GM21786 (cell line): ENCODE measurements around the gene WDR27.
"Not testable (repeated sequence)": the region's sequence is repeated elsewhere in the genome, so short reads cannot be mapped to it uniquely, and the experiment has no call there.

Experiments used
- ATAC-seq: cut with Tn5 transposase; IDR thresholded peaks from one replicate; pipeline ENCODE4 v1.9.1; 2021; ENCODE audit not compliant: unreplicated experiment

The WDR27 gene

DNA sequence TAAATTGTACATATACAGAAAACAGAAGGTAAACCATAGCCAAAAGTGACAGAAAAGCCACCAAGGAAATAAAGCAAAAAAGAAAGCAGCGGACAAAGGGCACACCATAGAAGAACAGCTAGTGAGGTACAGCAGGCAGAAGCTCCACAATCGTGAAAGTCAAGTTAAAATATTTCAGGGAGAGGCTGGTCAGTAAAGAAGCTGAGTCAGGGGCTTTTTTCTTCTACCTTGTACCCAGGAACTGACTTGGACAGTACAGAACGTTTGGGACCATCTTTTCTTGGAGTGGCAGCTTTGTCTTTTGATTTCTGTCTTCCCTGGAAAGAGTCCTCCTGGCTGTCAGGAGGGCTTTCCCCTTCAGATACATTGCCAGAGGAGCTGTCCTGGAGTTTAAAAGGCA, 8.2 kb upstream of the WDR27 start:
- no peak for ATAC-seq

DNA sequence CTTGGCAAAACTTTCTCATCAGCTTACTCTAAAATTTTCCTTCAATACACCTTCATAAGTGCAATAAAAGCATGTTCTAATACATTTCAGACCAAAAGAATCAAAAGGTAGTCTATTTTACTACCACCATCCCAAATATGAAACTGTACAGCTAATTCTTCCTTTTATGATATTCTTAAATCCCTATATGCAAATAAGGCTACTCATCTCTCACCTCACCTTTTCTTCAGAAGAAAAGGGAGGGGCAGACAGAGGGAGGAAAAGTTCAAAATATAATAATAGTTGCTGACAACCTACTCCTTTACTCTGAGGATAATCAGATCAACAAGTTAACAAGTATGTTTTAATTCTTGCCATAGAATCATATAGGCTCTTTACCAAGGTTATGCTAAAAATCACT, 7.5 kb upstream of the WDR27 start:
- ATAC-seq, result no peak

DNA sequence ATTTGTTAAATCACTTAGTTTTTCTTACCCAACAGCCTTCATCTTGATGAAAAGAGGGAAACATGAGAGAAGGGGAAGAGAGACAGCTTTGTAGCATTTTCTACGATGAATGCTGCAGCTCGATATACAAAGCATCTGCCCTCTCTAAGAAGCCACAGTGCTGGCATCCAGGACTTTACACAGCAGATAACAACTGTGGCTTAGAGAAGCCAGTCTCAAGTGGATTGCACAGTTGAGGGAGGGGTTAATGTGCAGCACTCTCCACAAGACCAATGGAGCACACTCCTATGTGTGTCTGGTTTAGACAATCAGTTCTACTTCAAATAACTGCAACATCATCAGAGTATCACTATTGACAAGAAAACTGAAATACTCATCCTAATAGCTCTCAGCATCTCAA, 5.9 kb upstream of the WDR27 start:
- no peak for ATAC-seq

DNA sequence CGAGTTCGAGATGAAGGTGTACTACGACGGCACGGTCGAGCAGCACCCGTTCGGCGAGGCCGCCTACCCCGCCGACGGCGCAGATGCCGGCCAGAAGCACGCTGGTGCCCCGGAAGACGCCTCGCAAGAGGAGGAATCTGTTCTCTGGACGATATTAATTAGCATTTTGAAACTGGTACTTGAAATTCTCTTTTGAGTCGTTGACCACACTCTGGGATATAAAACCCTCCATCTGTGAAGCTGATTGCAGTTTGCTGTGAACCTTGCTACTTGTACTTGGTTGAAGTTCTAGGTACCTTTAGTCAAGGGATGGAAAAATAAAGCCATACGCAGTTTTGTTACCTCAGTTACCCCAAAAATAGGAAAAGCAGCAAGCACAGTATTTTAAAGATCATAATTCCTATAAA, 1.0 kb upstream of the WDR27 start:
- peak; percentile 11 for ATAC-seq

DNA sequence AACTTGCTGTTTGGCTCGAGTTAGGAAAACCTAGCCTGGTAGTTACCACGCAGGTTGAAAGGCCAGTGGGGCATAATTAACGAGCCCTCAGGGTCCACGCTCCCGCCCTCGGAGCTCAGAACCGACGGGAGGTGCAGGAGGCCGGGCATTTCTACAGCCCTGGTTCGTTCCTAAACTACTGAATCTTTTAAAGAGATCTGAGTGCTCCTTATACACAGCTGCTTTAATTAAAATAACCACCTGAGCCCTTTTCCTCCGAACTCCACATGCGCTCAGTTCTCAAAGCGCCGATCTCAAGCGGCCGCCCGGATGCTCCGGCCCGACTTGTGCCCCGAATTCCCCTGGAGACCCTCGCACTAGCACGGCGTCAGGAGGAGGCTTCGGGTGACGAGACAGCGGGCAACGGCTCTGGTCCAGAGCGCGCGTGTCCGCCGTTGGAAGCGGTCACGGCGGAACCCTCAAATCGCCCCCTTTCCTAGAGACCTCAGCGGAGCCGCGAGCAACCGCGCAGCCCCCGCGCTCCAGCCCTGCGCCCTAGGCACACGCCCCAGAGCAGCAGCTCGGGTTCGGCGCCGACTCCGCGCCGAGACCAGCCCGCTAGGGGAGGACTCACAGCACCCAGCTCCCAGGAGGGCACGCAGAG, 397 bp downstream of the WDR27 start:
- ATAC-seq, result peak; percentile 4

DNA sequence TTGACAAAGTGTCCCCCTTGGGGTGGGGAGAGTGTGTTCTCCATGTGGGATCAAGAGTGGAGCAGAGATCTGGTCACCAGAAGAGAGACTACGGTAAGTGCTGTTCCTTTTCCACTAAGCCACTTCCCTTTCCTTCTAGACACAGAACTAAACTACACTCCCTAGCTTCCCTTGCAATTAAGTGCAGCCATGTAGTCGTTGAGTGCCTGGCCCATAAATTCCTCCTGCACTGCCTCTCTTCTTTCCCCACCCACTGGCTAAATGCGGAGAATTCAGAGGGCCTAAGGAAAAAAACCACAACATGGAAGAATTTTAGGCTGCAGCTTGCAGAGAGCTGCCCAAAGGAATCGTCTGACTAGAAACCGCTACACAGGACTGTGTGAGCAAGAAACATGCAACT, 1.5 kb downstream of the WDR27 start:
- ATAC-seq, result no peak

DNA sequence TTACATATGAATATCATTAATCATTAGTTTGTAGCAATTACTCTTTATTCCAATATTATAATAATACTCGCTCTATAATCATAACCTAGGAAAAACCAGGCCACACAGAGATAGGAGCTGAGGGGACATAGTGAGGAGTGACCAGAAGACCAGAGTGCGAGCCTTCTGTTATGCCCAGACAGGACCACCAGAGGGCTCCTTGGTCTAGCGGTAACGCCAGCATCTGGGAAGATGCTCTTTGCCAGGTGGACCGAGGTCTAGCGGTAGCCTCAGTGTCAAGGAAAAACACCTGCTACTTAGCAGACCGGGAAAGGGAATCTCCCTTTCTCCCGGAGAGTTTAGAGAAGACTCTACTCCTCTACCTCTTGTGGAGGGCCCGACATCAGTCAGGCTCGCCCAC, 4.7 kb downstream of the WDR27 start:
- not testable (repeated sequence) for ATAC-seq

DNA sequence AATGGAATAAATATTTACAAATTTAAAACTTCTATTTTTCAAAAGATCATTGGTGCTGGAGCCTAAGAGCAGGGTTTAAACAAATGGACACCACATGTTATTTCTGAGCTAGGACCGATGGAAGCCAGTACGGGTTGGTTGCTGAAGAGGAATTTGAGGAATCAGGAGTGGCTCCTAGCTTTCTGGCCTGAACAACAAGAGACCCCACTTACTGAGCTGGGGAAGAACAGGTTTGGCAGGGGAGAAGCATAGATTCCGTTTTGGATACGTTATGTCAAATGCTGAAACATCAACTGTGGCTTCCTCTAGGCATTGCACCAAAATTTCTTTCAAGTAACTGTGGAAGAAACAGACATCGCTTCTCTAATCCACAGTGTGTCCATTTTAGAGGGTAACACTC, 6.7 kb downstream of the WDR27 start:
- no peak for ATAC-seq

DNA sequence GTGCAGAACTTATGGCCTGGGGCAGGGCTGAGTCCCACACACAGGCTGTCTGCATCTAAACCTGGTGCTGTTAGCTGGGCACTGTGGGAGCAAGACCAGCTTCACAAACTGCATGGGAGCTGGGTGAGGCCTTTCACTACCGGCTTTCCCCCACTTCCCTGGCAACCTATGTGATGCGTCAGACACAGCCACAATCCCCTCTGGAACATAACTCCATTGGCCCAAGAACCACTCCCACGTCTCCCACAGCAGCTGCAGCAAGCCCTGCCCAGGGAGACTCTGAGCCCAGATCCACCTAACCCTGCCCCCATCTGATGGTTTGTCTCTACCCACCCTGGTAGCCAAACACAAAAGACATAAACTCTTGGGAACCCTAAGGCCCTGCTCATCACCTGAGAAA, 9.3 kb downstream of the WDR27 start:
- ATAC-seq, result no peak

DNA sequence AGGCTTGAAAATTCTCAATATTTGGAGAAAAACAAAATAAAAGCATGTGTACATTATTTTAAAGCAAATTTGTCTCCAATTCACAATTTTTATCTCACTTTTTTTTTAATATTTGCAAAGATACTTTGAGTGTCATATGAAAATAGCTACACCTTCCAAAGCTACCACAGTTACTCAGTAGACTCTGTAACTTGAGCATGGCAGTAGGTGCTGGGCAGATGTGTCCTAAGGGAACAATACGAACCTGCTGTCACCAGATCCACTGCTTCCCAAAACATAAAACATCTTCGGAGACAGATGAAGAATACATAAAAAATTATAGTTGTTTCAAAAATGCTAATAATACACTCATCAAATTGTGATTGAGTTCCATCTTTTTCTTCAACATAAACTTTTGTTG, 10.6 kb downstream of the WDR27 start:
- no peak for ATAC-seq

DNA sequence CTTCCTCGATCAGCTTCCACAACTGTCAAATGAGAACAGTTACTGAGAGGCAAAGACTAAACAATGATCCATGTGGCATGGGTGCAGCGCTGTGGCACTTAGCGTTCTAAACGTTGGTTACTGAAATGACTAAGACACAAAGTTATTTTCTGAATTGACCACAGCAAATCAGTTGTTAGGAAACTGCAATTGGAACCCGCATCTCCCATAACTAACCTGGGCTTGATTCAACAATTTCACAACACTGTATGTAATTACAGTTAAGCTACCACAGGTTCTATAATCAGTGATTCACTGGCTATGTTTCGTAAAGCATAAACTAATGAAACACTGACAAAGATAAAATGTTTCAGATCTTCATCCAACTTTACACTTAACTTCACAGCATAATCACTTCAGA, 12.5 kb downstream of the WDR27 start:
- no peak for ATAC-seq

DNA sequence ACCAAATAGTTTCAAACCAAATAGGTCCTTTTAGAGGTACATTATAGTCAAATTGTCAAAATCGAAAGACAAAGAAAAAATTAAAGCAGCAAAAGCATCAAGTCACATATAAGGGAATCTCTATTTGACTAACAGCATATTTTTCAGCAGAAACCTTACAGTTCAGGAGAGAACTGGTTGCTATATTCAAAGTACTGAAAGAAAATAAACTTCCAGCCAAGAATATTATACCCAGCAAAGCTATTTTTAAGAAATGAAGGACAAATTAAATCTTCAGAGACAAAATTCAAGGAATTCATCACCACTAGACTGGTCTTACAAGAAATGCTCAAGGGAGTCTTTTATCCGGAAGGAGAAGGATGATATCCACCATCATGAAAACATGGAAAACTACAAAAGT, 16.0 kb downstream of the WDR27 start:
- no peak for ATAC-seq

DNA sequence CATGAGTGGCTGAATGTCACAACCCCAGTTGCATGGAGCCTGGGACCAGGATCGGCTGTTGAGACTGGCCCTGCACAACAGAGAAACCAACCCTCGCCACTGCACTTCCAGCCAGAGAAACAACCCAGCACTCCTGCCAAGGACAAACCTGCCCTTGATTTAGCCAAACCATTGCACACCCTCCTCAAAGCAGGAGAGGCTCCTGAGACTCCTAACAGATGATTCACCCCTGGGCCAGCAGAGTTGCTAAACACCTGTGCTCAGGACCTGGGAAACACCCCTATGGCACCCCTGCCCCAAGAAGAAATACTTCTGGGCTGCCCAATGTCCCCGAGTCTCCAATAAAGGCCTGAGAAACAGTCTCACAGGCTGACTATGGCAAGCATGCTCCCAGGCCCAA, 17.8 kb downstream of the WDR27 start:
- ATAC-seq, result no peak

DNA sequence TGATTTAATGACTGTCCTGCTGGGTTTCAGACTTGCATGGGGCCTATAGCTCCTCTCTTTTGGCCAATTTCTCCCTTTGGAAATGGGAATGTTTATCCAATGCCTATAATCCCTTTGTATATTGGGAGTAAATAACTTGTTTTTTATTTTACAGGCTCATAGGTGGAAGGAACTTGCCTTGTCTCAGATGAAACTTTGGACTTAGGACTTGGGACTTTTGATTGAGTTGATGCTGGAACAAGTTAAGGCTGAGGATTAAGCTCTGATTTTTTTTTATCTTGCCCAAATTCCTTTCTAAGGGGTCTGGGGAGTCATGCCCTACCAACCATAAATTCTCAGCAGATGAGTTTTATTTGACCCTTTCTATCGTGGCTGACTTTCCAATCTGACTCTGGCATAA, 23.5 kb downstream of the WDR27 start:
- no peak for ATAC-seq

DNA sequence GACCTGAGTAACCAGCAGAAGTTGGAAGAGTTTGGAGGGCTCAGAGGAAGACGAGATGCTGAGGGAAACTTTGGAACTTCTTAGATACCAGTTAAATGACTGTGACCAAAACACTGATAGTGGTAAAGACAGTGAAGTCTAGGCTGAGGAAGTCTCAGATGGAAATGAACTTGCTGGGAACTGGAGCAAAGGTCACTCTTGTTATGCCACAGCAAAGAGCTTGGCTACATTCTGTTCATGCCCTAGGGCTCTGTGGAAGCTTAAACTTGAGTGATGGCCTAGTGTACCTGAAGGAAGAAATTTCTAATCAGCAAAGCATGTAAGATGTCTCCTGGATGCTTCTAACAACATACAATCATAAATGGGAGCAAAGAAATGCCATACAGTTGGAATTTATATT, 24.7 kb downstream of the WDR27 start:
- no peak for ATAC-seq

DNA sequence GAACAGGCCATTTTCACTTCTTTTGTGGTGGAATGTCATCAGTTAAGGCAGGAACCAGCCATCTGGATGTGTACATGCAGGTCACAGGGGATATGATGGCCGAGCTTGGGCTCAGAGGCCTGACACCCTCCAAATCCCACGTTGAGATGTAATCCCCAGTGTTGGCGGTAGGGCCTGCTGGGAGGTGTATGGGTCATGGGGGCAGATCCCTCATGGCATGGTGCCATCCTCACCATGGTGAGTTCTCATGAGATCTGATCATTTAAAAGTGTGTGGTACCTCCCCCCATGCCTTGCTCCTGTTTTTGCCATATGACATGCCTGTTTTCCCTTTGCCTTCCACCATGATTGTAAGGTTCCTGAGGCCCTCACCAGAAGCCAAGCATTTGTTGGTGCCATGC, 26.8 kb downstream of the WDR27 start:
- no peak for ATAC-seq

DNA sequence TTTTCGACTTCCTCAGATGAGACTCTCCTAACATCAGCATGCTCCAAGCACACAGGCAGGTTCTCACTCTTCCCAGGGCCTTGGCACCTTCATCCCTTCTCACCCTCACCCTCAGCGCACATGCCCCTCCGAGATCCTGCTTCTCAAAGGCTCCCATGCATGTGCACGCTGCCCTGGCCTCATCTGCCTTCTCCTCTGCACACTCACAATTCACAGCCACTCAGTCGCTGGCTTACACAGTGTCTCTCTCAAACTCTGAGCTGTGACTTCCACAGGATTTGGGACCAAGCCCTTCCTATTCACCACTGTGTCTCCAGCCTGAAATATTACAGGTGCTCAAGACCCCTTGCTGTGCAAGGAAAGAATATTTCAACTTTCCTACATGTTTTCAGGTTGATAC, 30.3 kb downstream of the WDR27 start:
- ATAC-seq, result no peak

DNA sequence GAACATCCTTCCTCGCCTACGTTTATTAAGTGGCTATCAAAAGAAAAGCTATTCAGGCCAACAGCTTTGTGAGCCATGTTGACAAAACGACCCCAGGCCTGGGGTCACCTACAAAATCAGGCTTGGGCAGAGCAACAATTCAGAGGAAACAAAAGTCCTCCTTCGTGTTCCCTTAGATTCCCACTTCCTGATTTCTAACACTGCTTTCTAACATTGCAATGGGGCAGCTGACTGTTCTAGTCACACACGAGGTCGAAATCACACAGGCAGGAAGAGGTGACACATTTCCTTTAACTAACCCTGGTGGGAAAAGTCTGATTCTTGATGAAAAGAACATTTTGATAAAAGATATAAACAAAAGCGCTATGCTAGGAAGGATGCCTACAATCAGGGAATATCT, 31.9 kb downstream of the WDR27 start:
- no peak for ATAC-seq

DNA sequence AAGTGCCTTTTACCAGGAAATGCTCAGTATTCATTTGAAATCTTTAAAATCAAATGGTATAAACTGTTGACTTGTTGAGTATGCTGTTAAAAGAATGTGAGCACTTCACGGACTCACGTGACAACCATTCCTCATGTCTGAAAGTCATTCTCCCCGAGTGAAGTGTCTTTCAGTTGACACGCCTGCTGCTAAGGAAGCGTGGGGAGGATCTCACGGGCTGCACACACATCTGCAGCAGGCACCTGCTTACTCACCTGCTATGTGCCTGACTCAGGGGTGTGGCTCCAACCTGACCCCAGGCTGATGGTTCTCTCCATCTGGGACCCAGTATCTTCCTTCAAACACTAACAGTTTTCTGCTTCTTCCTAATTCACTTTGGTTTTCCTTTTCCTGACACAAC, 32.7 kb downstream of the WDR27 start:
- no peak for ATAC-seq

DNA sequence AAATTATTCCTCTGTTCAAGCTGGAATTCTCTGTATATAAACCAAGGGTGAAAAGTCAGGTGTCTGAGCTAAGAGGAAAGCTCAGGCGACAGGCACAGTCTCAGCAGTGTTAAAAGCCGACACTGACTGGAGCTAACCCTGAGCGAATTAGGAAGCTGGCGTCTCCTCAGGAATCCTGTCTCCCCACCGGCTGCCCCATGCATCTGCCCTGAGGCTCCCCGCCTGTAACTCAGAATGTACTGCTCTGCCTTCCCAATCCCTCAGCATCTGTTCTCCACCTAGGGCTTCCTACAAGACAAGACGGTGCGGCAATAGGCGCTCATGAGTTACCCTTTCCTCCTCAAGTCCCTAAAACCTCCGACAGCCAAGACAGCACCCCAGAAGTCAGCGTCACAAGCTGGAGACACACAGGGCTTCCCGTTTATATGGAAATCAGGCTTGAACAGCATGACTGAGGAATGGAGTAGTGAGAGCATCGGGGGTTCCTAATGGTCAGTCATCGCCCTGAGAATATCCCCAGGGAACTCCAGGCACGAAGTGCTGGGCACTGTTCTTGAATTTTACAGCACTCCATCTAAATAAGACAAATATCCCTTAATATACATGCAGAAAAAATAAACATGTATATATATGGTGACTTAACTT, 33.5 kb downstream of the WDR27 start:
- ATAC-seq, result no peak

DNA sequence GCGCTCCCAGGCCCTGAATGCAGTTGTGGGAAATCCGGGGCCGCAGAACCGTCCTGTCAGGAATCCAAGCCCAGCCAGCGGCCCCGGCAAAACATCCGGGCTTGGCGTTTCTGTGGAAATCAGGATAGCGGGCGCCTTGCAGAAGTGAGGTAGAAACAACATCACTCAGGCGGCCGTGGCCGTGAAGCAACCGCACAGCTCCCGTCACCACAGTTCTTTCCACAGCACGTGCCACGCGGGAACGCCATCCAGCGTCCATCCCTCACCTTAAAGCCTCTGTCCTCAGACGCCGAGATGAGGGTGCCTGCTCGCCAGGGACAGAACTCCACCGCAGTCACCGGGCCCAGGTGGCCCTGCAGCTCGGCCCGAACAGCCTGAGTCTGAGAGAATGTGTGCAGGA, 34.1 kb downstream of the WDR27 start:
- ATAC-seq, result no peak

DNA sequence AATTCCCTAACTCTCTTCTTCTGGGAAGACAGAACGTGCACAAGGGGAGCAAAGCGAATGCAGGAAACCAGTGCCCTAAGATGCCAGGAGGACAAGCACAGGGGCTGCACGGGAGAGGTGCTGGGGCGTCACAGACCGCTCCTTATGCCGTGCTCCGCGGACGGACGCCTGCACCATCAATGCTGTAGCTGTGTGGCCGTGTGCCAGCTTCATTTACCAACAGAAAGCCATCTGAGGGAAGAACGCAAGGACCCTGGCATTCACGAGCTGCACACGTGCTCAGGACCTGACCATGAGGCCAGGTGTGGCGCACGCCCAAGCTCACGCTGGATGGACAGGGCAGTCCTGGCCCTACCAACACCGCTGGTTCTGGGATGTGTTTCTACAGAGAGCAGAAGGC, 35.4 kb downstream of the WDR27 start:
- ATAC-seq, result no peak

DNA sequence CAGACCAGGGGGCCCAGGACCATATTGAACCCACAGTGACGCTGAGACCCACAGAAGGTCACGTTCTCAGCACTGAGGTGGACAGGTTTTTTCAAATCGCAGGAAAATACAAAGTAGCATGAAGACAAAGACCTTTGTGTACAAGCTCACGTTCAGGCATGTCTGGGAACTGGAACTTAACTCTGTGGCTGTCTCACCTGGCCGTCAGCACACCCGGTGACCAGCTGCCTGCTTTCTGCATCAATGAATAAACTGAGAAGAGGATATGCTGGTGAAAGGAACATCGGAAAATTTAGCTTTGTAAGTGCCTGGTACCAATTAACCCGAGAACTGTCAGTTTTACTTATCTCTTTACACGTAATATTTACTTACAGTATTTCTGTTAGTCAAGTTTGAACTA, 36.5 kb downstream of the WDR27 start:
- no peak for ATAC-seq
